ENCODE data around the gene COG7.

DNA sequence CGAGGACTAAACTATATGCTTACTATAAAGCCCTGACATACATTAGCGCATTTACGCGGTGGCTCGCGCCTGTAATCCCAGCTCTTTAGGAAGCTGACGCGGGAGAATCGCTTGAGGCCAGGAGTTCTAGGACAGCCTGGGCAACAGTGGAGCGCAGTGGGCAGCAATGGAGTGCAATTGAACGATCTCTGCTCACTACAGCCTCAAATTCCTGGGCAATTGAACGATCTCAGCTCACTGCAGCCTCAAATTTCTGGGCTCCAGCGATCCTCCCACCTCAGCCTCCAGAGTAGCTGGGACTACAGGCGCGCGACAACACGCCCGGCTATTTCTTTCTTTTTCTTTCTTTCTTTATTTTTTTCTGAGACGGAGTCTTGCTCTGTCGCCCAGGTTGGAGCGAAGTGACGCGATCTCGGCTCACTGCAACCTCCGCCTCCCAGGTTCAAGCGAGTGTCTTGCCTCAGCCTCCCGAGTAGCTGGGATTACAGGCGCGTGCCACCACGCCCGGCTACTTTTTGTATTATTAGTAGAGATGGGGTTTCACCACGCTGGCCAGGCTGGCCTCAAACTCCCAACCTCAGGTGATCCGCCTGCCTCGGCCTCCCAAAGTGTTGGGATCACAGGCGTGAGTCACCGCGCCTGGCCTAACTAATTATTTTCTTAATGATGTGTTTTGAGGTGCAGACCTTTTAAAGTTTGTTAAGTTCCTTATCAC lies 506 bp upstream of the COG7 start:
- TF ChIP-seq EZH2 (IDR thresholded peaks at IDR 0.05; ENCODE audit: borderline replicate concordance, low read depth, low read length, severe bottlenecking) (no peak), CTCF (IDR thresholded peaks at IDR 0.05; ENCODE audit: extremely low read depth in 1 of 2, insufficient read depth in 1 of 2, low read depth in 1 of 2, low read length in 2 of 2) (no peak), POLR2AphosphoS5 (IDR thresholded peaks at IDR 0.05; ENCODE audit: insufficient read depth, low read depth, low read length) (peak; percentile 12)
